HepG2 (cell line): ENCODE results near the gene TMEM225B. TPM values are rescaled to one million over a fixed set of nuclear protein-coding genes. Genes with fewer than 3 reads are reported as not detected.

Experiments used
- ATAC-seq: fragments of 200-7000 bp; cut with Tn5 transposase; 3 replicates; pipeline ENCODE4 v1.9.1; 2020; ENCODE audit warnings: mild to moderate bottlenecking, moderate library complexity
- BruUV-seq: library from RNA; stranded (reverse); fragments of 400-500 nt; replicated peaks from 2 replicates; lab custom pipeline; 2021; lab: Mats Ljungman, UMichigan
- CTCF ChIA-PET: fragments of 300-600 bp; formaldehyde crosslinking; extraction: SDS; loops from one replicate; lab custom pipeline; 2021; ENCODE audit warnings: low total read pairs, inconsistent platforms, low intra/inter-chr PET ratio; lab: Yijun Ruan, JAX
- POLR2A ChIA-PET: fragments of 350-600 bp; sonication (Branson Sonifier 250); formaldehyde crosslinking; loops from one replicate; lab custom pipeline; 2020; ENCODE audit warnings: antibody characterized with exemption, inconsistent platforms; lab: Yijun Ruan, JAX
- DNase-seq: peaks from one replicate; pipeline ENCODE4 v3.0.0-alpha.2; 2015; ENCODE audit warnings: low spot score
- FAIRE-seq: peaks from 3 replicates; lab custom pipeline; 2011; peaks lifted over from hg19 to GRCh38; lab: Jason Lieb, UNC
- H2AFZ ChIP-seq: one replicate; pipeline ENCODE4 v1.6.1; 2011; ENCODE audit warnings: low read length, inconsistent platforms
- H3K27ac ChIP-seq: fragments of 300-600 bp; 3 replicates; pipeline ENCODE4 v1.8.0; 2011; ENCODE audit warnings: mixed run types, mild to moderate bottlenecking, mixed read lengths, low read length, inconsistent platforms; ENCODE audit not compliant: insufficient read depth; ENCODE audit errors: extremely low read length
- H3K27me3 ChIP-seq, 2 experiments: fragments of 200-600 bp in 1 of 2; 2 replicates in 1 of 2; 3 replicates in 1 of 2; pipeline versions ENCODE4 v1.6.0 to v1.8.0; 2011; ENCODE audit warnings: low read length in 2 of 2, mild to moderate bottlenecking in 2 of 2, moderate library complexity in 2 of 2, inconsistent platforms in 1 of 2; ENCODE audit not compliant: insufficient read depth in 2 of 2, control insufficient read depth in 1 of 2
- H3K36me3 ChIP-seq, 2 experiments: fragments of 200-600 bp in 1 of 2; replicated peaks in 1 of 2; 2 replicates in 1 of 2; 3 replicates in 1 of 2; pipeline versions ENCODE4 v1.5.1 to v1.8.0; 2011; ENCODE audit warnings: low read length in 2 of 2, inconsistent platforms in 1 of 2; ENCODE audit not compliant: insufficient read depth in 2 of 2, control insufficient read depth in 1 of 2
- H3K4me1 ChIP-seq: 2 replicates; pipeline ENCODE4 v1.5.1; 2012; ENCODE audit warnings: low read length, inconsistent platforms; ENCODE audit not compliant: insufficient read depth
- H3K4me2 ChIP-seq: 2 replicates; pipeline ENCODE4 v1.6.0; 2011; ENCODE audit warnings: low read depth, low read length, inconsistent platforms
- H3K4me3 ChIP-seq, 3 experiments: fragments of 200-600 bp in 1 of 3; sonication (generic), shearing (Covaris generic) in 1 of 3; replicated peaks in 1 of 3; 2 replicates each; pipeline ENCODE4 v1.5.1; 2011 to 2016; ENCODE audit warnings: low read length in 3 of 3, inconsistent platforms in 2 of 3, low read depth in 2 of 3, mild to moderate bottlenecking in 2 of 3, control low read depth in 1 of 3, mixed read lengths in 1 of 3; ENCODE audit not compliant: insufficient read depth in 1 of 3
- H3K79me2 ChIP-seq: one replicate; pipeline ENCODE4 v1.6.1; 2011; ENCODE audit warnings: low read length, inconsistent platforms; ENCODE audit not compliant: insufficient read depth
- H3K9ac ChIP-seq: 2 replicates; pipeline ENCODE4 v1.6.0; 2011; ENCODE audit warnings: mild to moderate bottlenecking, low read depth, low read length, inconsistent platforms; ENCODE audit not compliant: insufficient read depth
- H3K9me3 ChIP-seq: 2 replicates; pipeline ENCODE4 v1.5.1; 2012; ENCODE audit warnings: mild to moderate bottlenecking, low read length
- H4K20me1 ChIP-seq: 2 replicates; pipeline ENCODE4 v1.6.0; 2011; ENCODE audit warnings: inconsistent platforms, mild to moderate bottlenecking, low read length, moderate library complexity; ENCODE audit not compliant: insufficient read depth
- AGO1 ChIP-seq: fragments of 200-400 bp; formaldehyde crosslinking; IDR thresholded peaks from 2 replicates; pipeline ENCODE4 v1.6.1; 2017; ENCODE audit warnings: mild to moderate bottlenecking, low read depth, low read length, moderate library complexity; ENCODE audit not compliant: poor library complexity, severe bottlenecking
- ARHGAP35 ChIP-seq: sonication (generic); formaldehyde crosslinking; IDR thresholded peaks from 2 replicates; pipeline ENCODE4 v1.9.0; 2022; ENCODE audit warnings: mild to moderate bottlenecking, inconsistent platforms, moderate library complexity, missing genetic modification reagents, borderline replicate concordance
- ATF7-NPFF ChIP-seq: sonication (generic); formaldehyde crosslinking; IDR thresholded peaks from 2 replicates; pipeline ENCODE4 v1.8.1; 2023; ENCODE audit warnings: mild to moderate bottlenecking, low read depth, missing genetic modification reagents, moderate library complexity
- CEBPG ChIP-seq: IDR thresholded peaks from 2 replicates; pipeline ENCODE4 v1.6.1; 2016
- DPF2 ChIP-seq: sonication (generic); formaldehyde crosslinking; IDR thresholded peaks from 2 replicates; pipeline ENCODE4 v1.4.0; 2020; ENCODE audit warnings: mild to moderate bottlenecking, low read depth, missing genetic modification reagents, borderline replicate concordance
- FOXA1 ChIP-seq, 2 experiments: fragments of 450-650 bp in 1 of 2; sonication (generic) in 1 of 2; formaldehyde crosslinking in 1 of 2; IDR thresholded peaks; 2 replicates each; pipeline versions ENCODE4 v1.4.0 to v1.6.1; 2016 to 2020; ENCODE audit warnings: missing genetic modification reagents in 1 of 2
- FOXK1 ChIP-seq: sonication (generic); formaldehyde crosslinking; IDR thresholded peaks from 2 replicates; pipeline ENCODE4 v1.4.0; 2020; ENCODE audit warnings: low read depth, missing genetic modification reagents, borderline replicate concordance
- JUN ChIP-seq: sonication (generic); formaldehyde crosslinking; IDR thresholded peaks from 2 replicates; pipeline ENCODE4 v1.4.0; 2020; ENCODE audit warnings: mild to moderate bottlenecking, missing genetic modification reagents
- LCORL ChIP-seq, 2 experiments: fragments of 450-650 bp in 1 of 2; sonication (generic) in 1 of 2; formaldehyde crosslinking in 1 of 2; IDR thresholded peaks; 2 replicates each; pipeline versions ENCODE4 v1.5.0 to v1.6.1; 2017 to 2020; ENCODE audit warnings: antibody characterized with exemption in 1 of 2, missing genetic modification reagents in 1 of 2
- PHF5A ChIP-seq: IDR thresholded peaks from one replicate; pipeline ENCODE4 v1.6.1; 2018; ENCODE audit warnings: low read depth, missing genetic modification reagents; ENCODE audit not compliant: unreplicated experiment
- SIN3B ChIP-seq: fragments of 150-350 bp; IDR thresholded peaks from 2 replicates; pipeline ENCODE4 v1.6.1; 2014; ENCODE audit warnings: low read length
- ZNF10 ChIP-seq: sonication (generic); formaldehyde crosslinking; IDR thresholded peaks from 2 replicates; pipeline ENCODE4 v1.4.0; 2020; ENCODE audit warnings: mild to moderate bottlenecking, low read depth, missing genetic modification reagents, borderline replicate concordance
- ZNF160 ChIP-seq: sonication (generic); formaldehyde crosslinking; IDR thresholded peaks from 2 replicates; pipeline ENCODE4 v1.8.0; 2022; ENCODE audit warnings: mild to moderate bottlenecking, inconsistent platforms, missing genetic modification reagents
- ZNF224 ChIP-seq: sonication (generic); formaldehyde crosslinking; IDR thresholded peaks from 2 replicates; pipeline ENCODE4 v1.5.0; 2020; ENCODE audit warnings: mild to moderate bottlenecking, missing genetic modification reagents
- ZNF264 ChIP-seq: sonication (generic); formaldehyde crosslinking; IDR thresholded peaks from 2 replicates; pipeline ENCODE4 v1.4.0; 2020; ENCODE audit warnings: missing genetic modification reagents
- ZNF563 ChIP-seq: sonication (generic); formaldehyde crosslinking; IDR thresholded peaks from 2 replicates; pipeline ENCODE4 v1.8.0; 2022; ENCODE audit warnings: mild to moderate bottlenecking, moderate library complexity, missing genetic modification reagents
- ZNF615 ChIP-seq: sonication (generic); formaldehyde crosslinking; IDR thresholded peaks from 2 replicates; pipeline ENCODE4 v1.5.0; 2020; ENCODE audit warnings: mild to moderate bottlenecking, missing genetic modification reagents, borderline replicate concordance
- ZNF619 ChIP-seq: sonication (generic); formaldehyde crosslinking; IDR thresholded peaks from 2 replicates; pipeline ENCODE4 v1.4.0; 2020; ENCODE audit warnings: mild to moderate bottlenecking, missing genetic modification reagents
- ZNF746 ChIP-seq: sonication (generic); formaldehyde crosslinking; IDR thresholded peaks from 2 replicates; pipeline ENCODE4 v1.8.0; 2022; ENCODE audit warnings: mild to moderate bottlenecking, missing genetic modification reagents
- WGBS: methylation state at CpG from one replicate; pipeline ENCODE4 v1.1.6; 2017; ENCODE audit warnings: low lambda C conversion rate; 5-methylcytosine and 5-hydroxymethylcytosine counted together
- in situ Hi-C: cut with HindIII; loops from 2 replicates; pipeline ENCODE4 v1.10.0; 2017; ENCODE audit warnings: low pct_unique_long_range_greater_than_20kb; ENCODE audit not compliant: extremely low pct_ligation_motif_present
- intact Hi-C: fragments of 100-400 bp; cut with micrococcal nuclease; formaldehyde crosslinking; loops from one replicate; pipeline ENCODE4 v1.10.0; 2022; ENCODE audit not compliant: unreplicated experiment
- polyA plus RNA-seq, 8 experiments: library from polyadenylated mRNA; depleted of rRNA in 3 of 8; stranded (reverse) in 7 of 8; unstranded in 1 of 8; fragments of >200 nt; fragmentation: Illumina TruSeq in 4 of 8; extraction: Trizol in 4 of 8; gene quantifications; 2 replicates each; pipeline versions ENCODE4 v1.2.1 to v1.2.3, GENCODE V29; 2011 to 2016; ENCODE audit warnings: low read depth in 4 of 8, missing spikeins in 1 of 8, mixed read lengths in 1 of 8; ENCODE audit not compliant: insufficient read depth in 1 of 8
- total RNA-seq, 5 experiments: library from RNA; depleted of rRNA; stranded (reverse); fragments of >200 nt; fragmentation: Illumina TruSeq; extraction: Trizol; gene quantifications; 2 replicates each; pipeline ENCODE4 v1.2.3, GENCODE V29; 2016; ENCODE audit warnings: low read depth in 1 of 5
- TF ChIP-seq, protein P1 (sequence below): sonication (generic); formaldehyde crosslinking; IDR thresholded peaks from 2 replicates; pipeline ENCODE4 v1.4.0; 2020; ENCODE audit warnings: missing genetic modification reagents
- TF ChIP-seq, protein P2 (sequence below): sonication (generic); formaldehyde crosslinking; IDR thresholded peaks from 2 replicates; pipeline ENCODE4 v1.8.0; 2022; ENCODE audit warnings: mild to moderate bottlenecking, missing genetic modification reagents

The TMEM225B gene
- total and polyA plus RNA-seq, 2 of the 13 experiments (the other 11 are each of a cell fraction or from before 2014, with no cell fraction given) = 0.78 to 0.95 TPM

DNA sequence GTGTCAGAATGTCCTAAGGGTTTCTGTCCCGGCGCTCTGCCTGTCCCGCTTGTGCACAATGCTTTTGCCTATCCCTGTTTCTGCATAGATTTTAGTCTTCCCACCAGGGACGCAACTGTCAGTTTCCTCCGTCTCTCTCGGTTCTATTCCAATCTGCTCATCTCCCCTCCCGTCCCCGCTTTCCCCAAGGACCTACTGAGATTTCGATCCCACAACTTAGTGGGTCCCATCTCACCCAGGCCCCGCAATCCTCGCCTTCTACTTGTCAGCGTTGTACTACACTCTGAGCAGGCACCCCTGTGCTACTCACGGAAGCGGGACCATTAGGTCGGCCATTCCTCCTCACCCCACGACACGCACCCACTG is 40.1 kb upstream of the TMEM225B start:
- no TSS peak for BruUV-seq
- intact Hi-C loops = loop anchor here (2.0 to 5.0 kb wide), 2 partner anchors 56 to 59 kb away; partner anchors contain the start of genes ZKSCAN5, ZNF394 and ZSCAN25
- Histone ChIP-seq H3K9me3 (no peaks in the 10 kb centered on the region), H3K4me1 (peaks cover 43% of the 10 kb centered on the region), H3K27me3 (no peaks in the 10 kb centered on the region; a peak in 1 of 5 replicates), H3K79me2 (peaks cover 46% of the 10 kb centered on the region), H3K4me3 (peak overlapping the region; percentile 87 to 99 (median 98)), H3K9ac (peak overlapping the region; percentile 100), H3K4me2 (peak overlapping the region; percentile 88), H3K36me3 (peaks cover 11 to 42% of the 10 kb centered on the region in 2 experiments), H3K27ac (peak overlapping the region; percentile 95), H2AFZ (no peak overlapping the region), H4K20me1 (peaks cover 5% of the 10 kb centered on the region; the same call in 1 of the 2 replicates)
- in situ Hi-C loops = no loop called here
- FAIRE-seq (no peak), ATAC-seq (peak; percentile 36; the same call in 2 of the 3 replicates), DNase-seq (peak; percentile 16)
- CTCF ChIA-PET = no interaction called here
- POLR2A ChIA-PET = interaction anchor here (0.6 to 3.6 kb wide), 20 partner anchors 14 to 432 kb away, joined by 3 to 42 read pairs (median 6); partner anchors contain the start of genes AZGP1, ZKSCAN5, ZNF394 and ZSCAN25
- WGBS = 2% methylated on average over 15 of the region's 17 CpGs
- TF ChIP-seq ZNF619 (no peak), FOXA1 (IDR thresholded peaks at IDR 0.05) (no peak), FOXA1 (CRISPR knock-in tag; IDR thresholded peaks at IDR 0.05) (no peak), LCORL (IDR thresholded peaks at IDR 0.05) (no peak), LCORL (CRISPR knock-in tag; IDR thresholded peaks at IDR 0.05) (0 out of 2 replicates have a peak, but pooled peaks have one; percentile 11), ZNF563 (CRISPR knock-in tag) (no peak), JUN (CRISPR knock-in tag) (no peak), ZNF746 (no peak), FOXK1 (CRISPR knock-in tag) (no peak), ZNF160 (no peak), ZNF264 (CRISPR knock-in tag) (no peak), DPF2 (CRISPR knock-in tag) (no peak), ZNF615 (CRISPR knock-in tag) (no peak), SIN3B (no peak), AGO1 (no peak), ATF7-NPFF (CRISPR knock-in tag) (0 out of 2 replicates have a peak, but pooled peaks have one; percentile 60), ZNF224 (CRISPR knock-in tag) (no peak), ZNF10 (0 out of 2 replicates have a peak, but pooled peaks have one; percentile 87), ARHGAP35 (no peak), CEBPG (CRISPR knock-in tag) (no peak), PHF5A (CRISPR knock-in tag) (no peak)
- TF ChIP-seq, protein P1, sequence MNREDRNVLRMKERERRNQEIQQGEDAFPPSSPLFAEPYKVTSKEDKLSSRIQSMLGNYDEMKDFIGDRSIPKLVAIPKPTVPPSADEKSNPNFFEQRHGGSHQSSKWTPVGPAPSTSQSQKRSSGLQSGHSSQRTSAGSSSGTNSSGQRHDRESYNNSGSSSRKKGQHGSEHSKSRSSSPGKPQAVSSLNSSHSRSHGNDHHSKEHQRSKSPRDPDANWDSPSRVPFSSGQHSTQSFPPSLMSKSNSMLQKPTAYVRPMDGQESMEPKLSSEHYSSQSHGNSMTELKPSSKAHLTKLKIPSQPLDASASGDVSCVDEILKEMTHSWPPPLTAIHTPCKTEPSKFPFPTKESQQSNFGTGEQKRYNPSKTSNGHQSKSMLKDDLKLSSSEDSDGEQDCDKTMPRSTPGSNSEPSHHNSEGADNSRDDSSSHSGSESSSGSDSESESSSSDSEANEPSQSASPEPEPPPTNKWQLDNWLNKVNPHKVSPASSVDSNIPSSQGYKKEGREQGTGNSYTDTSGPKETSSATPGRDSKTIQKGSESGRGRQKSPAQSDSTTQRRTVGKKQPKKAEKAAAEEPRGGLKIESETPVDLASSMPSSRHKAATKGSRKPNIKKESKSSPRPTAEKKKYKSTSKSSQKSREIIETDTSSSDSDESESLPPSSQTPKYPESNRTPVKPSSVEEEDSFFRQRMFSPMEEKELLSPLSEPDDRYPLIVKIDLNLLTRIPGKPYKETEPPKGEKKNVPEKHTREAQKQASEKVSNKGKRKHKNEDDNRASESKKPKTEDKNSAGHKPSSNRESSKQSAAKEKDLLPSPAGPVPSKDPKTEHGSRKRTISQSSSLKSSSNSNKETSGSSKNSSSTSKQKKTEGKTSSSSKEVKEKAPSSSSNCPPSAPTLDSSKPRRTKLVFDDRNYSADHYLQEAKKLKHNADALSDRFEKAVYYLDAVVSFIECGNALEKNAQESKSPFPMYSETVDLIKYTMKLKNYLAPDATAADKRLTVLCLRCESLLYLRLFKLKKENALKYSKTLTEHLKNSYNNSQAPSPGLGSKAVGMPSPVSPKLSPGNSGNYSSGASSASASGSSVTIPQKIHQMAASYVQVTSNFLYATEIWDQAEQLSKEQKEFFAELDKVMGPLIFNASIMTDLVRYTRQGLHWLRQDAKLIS (CRISPR knock-in tag) = no peak
- TF ChIP-seq, protein P2, sequence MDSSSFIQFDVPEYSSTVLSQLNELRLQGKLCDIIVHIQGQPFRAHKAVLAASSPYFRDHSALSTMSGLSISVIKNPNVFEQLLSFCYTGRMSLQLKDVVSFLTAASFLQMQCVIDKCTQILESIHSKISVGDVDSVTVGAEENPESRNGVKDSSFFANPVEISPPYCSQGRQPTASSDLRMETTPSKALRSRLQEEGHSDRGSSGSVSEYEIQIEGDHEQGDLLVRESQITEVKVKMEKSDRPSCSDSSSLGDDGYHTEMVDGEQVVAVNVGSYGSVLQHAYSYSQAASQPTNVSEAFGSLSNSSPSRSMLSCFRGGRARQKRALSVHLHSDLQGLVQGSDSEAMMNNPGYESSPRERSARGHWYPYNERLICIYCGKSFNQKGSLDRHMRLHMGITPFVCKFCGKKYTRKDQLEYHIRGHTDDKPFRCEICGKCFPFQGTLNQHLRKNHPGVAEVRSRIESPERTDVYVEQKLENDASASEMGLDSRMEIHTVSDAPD (CRISPR knock-in tag) = no peak
